MCF 10A (cell line): ENCODE data around the gene MTMR4. TPM values are rescaled to one million over a fixed set of nuclear protein-coding genes. Genes with fewer than 3 reads are reported as not detected.
A peak's percentile ranks its signal among the peaks of the same experiment; 100 is the strongest.

Experiments
- BruUV-seq: library from RNA; stranded (reverse); fragments of 400-500 nt; replicated peaks from 2 replicates; lab custom pipeline; 2021; lab: Mats Ljungman, UMichigan
- CTCF ChIA-PET: fragments of 300-600 bp; sonication (Branson Sonifier 250); formaldehyde crosslinking; extraction: SDS; loops from one replicate; lab custom pipeline; 2021; ENCODE audit warnings: antibody characterized with exemption, inconsistent platforms; lab: Yijun Ruan, JAX
- POLR2A ChIA-PET: fragments of 300-600, 350-650 bp; sonication (Branson Sonifier 250); formaldehyde crosslinking; extraction: SDS; loops from one replicate; lab custom pipeline; 2020; ENCODE audit warnings: antibody characterized with exemption, inconsistent platforms; lab: Yijun Ruan, JAX
- DNase-seq: peaks from one replicate; pipeline ENCODE4 v3.0.0-alpha.2; 2018; ENCODE audit not compliant: unreplicated experiment
- H3K27ac Mint-ChIP-seq: one replicate; pipeline ENCODE4 v1.8.0; 2022; ENCODE audit warnings: mild to moderate bottlenecking, low read depth, mixed read lengths; ENCODE audit not compliant: unreplicated experiment
- H3K27me3 Mint-ChIP-seq: one replicate; pipeline ENCODE4 v1.8.0; 2022; ENCODE audit warnings: mixed read lengths; ENCODE audit not compliant: insufficient read depth, unreplicated experiment
- H3K36me3 Mint-ChIP-seq: one replicate; pipeline ENCODE4 v1.8.0; 2022; ENCODE audit warnings: mild to moderate bottlenecking, moderate library complexity, mixed read lengths; ENCODE audit not compliant: insufficient read depth, unreplicated experiment
- H3K4me1 Mint-ChIP-seq: one replicate; pipeline ENCODE4 v1.8.0; 2022; ENCODE audit warnings: mixed read lengths; ENCODE audit not compliant: insufficient read depth, unreplicated experiment
- H3K4me3 Mint-ChIP-seq: one replicate; pipeline ENCODE4 v1.8.0; 2022; ENCODE audit warnings: mild to moderate bottlenecking, moderate library complexity, mixed read lengths; ENCODE audit not compliant: unreplicated experiment
- H3K9me3 Mint-ChIP-seq: one replicate; pipeline ENCODE4 v1.8.0; 2022; ENCODE audit warnings: mixed read lengths; ENCODE audit not compliant: unreplicated experiment
- CTCF ChIP-seq: fragments of 200-600 bp; IDR thresholded peaks from one replicate; pipeline ENCODE4 v1.8.0; 2022; ENCODE audit warnings: antibody characterized with exemption, mild to moderate bottlenecking; ENCODE audit not compliant: unreplicated experiment
- intact Hi-C: fragments of 100-400 bp; cut with micrococcal nuclease; formaldehyde crosslinking; loops from 2 replicates; pipeline ENCODE4 v1.14.1; 2022
- total RNA-seq: library from RNA; stranded (reverse); gene quantifications from 2 replicates; pipeline ENCODE4 v1.2.3, GENCODE V29; 2022

The MTMR4 gene
- total RNA-seq, 1 experiment from 2014 or later = 38.1 TPM

- Mint-ChIP-seq H3K4me1 (peaks cover 24% of the 10 kb centered on the region), H3K36me3 (no peaks in the 10 kb centered on the region), H3K27ac (no peak overlapping the region), H3K4me3 (peak overlapping the region; percentile 40), H3K9me3 (no peaks in the 10 kb centered on the region), H3K27me3 (no peaks in the 10 kb centered on the region)
- CTCF ChIA-PET = interaction anchor here (0.6 to 2.1 kb wide), 3 partner anchors 13 to 921 kb away, joined by 4 to 10 read pairs (median 5); no protein-coding TSS in a partner anchor
- peak; percentile 37 for DNase-seq
- intact Hi-C loops = no loop called here
- TF ChIP-seq CTCF = no peak
- POLR2A ChIA-PET = interaction anchor here (0.6 to 0.9 kb wide), 2 partner anchors 37 to 99 kb away, joined by 3 read pairs; no protein-coding TSS in a partner anchor
- no TSS peak for BruUV-seq
These were observed 17.5 kb upstream of the MTMR4 start for GRCh38 chr17:58531661-58532554.

- peak overlapping the region; percentile 8 for H3K4me3 Mint-ChIP-seq
- no peaks in the 10 kb centered on the region for H3K9me3 Mint-ChIP-seq
- ChIA-PET CTCF (interaction anchor here (0.6 to 1.5 kb wide), 2 partner anchors 12 to 922 kb away, joined by 4 read pairs; no protein-coding TSS in a partner anchor), POLR2A (interaction anchor here (2.3 kb wide), 1 partner anchor 13 kb away, joined by 9 read pairs; no protein-coding TSS in a partner anchor)
- peaks cover 29% of the 10 kb centered on the region for H3K4me1 Mint-ChIP-seq
- DNase-seq = no peak
- no peak for TF ChIP-seq CTCF
- BruUV-seq = no TSS peak
- no peaks in the 10 kb centered on the region for H3K36me3 Mint-ChIP-seq
- H3K27ac Mint-ChIP-seq = no peak overlapping the region
- no peaks in the 10 kb centered on the region for H3K27me3 Mint-ChIP-seq
- intact Hi-C loops = no loop called here
These were observed 16.7 kb upstream of the MTMR4 start for GRCh38 chr17:58531122-58531521.

- no peak for DNase-seq
- no peak overlapping the region for H3K27ac Mint-ChIP-seq
- no peak for TF ChIP-seq CTCF
- no TSS peak for BruUV-seq
- ChIA-PET CTCF (interaction anchor here (0.7 to 1.5 kb wide), 2 partner anchors 12 to 1589 kb away, joined by 3 to 4 read pairs; no protein-coding TSS in a partner anchor), POLR2A (interaction anchor here (2.3 kb wide), 1 partner anchor 12 kb away, joined by 9 read pairs; no protein-coding TSS in a partner anchor)
- H3K9me3 Mint-ChIP-seq = no peaks in the 10 kb centered on the region
- peaks cover 28% of the 10 kb centered on the region for H3K4me1 Mint-ChIP-seq
- intact Hi-C loops = no loop called here
- H3K36me3 Mint-ChIP-seq = no peaks in the 10 kb centered on the region
- no peaks in the 10 kb centered on the region for H3K27me3 Mint-ChIP-seq
- H3K4me3 Mint-ChIP-seq = peak overlapping the region; percentile 8
These were observed 16.2 kb upstream of the MTMR4 start for GRCh38 chr17:58530655-58531054.

- no TSS peak for BruUV-seq
- Mint-ChIP-seq H3K27me3 (no peaks in the 10 kb centered on the region), H3K27ac (no peak overlapping the region), H3K9me3 (no peaks in the 10 kb centered on the region), H3K4me1 (peaks cover 24% of the 10 kb centered on the region), H3K4me3 (no peak overlapping the region), H3K36me3 (no peaks in the 10 kb centered on the region)
- ChIA-PET POLR2A (interaction anchor here (0.7 to 2.3 kb wide), 2 partner anchors 11 to 129 kb away, joined by 3 to 9 read pairs; no protein-coding TSS in a partner anchor), CTCF (interaction anchor here (2.4 kb wide), 1 partner anchor 10 kb away, joined by 7 read pairs; no protein-coding TSS in a partner anchor)
- no peak for DNase-seq
- TF ChIP-seq CTCF = no peak
- intact Hi-C loops = no loop called here
These were observed 14.8 kb upstream of the MTMR4 start for GRCh38 chr17:58529275-58529674.
